Measurements from ENCODE around the gene MED10. TPM values are rescaled to one million over a fixed set of nuclear protein-coding genes. Genes with fewer than 3 reads are reported as not detected.

Gene MED10
- polyA plus RNA-seq, 1 donor (not counting 4 experiments of a cell fraction or from before 2014, with no cell fraction given), result 38.8 TPM

DNA sequence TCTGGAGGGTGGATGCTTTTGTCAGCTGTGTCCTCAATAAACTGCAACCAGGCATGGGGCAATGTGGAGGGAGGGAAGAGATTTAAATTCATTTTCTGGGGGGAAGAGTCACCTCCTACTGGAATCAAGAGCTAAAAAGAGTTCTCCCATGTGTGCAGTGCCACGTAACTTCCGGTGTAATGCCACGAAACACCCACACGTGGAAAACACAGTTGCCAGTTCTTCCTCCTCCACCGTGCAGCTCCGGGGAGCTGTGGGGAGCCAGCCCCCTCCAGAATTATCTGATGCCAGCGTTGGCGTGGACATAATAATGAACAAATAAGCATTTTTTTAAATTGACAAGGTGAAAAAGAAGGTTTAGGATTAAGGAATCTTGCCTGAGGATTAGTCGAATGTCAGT is 32.1 kb upstream of the MED10 start:
- no peaks in the 10 kb centered on the region for H4K20me1 ChIP-seq (ENCODE audit: control insufficient read depth, extremely low read depth, insufficient read depth, low read length)

DNA sequence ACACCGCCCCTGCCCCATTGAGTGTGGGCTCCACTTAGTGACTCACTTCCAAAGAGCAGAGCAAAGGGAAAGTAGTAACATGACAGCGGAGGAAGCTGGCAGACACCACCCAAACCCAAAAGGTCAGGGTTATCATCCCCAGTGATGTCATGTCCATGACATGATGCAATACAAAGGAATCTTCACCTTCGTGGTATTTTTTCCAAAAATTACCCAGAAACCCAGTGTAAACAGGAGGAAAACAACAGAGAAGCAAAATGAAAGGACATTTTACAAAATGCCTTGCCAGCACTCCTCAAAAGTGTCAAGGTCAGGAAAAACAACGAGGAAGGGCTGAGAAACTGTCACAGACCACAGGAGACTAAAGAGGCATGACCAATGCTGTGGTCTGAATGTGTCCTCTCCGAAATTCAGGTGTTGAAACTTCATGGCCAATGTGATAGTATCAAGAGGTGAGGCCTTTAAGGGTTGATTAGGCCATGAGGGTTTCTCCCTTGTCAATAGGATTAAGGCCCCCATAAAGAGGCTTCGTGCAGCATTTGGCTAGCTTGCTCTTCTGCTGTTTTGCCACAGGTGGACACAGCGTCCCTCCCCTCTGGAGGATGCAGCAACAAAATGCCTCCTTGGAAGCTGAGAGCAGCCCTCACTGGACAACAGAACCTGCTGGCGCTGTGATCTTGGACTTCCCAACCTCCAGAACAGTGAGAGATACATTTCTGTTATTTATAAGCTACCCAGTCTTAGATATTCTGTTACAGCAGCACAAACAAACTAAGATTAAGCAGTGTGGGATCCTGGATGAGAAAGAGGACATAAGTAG is 30.5 kb upstream of the MED10 start:
- Histone ChIP-seq H3K27me3 (ENCODE audit: control insufficient read depth, extremely low read depth, insufficient read depth, low read length) (no peaks in the 10 kb centered on the region), H3K27ac (ENCODE audit: control insufficient read depth, insufficient read depth, low read length) (no peak overlapping the region), H2AFZ (ENCODE audit: control insufficient read depth, low read length) (no peak overlapping the region), H3K9me3 (ENCODE audit: control insufficient read depth, low read depth, low read length) (no peaks in the 10 kb centered on the region), H4K20me1 (ENCODE audit: control insufficient read depth, extremely low read depth, insufficient read depth, low read length) (no peaks in the 10 kb centered on the region), H3K4me3 (ENCODE audit: control insufficient read depth in 2 of 3, extremely low read depth in 1 of 3, insufficient read depth in 2 of 3, low read depth in 1 of 3, low read length in 3 of 3) (no peak overlapping the region), H3K4me1 (ENCODE audit: control insufficient read depth, extremely low read depth, insufficient read depth, low read length) (no peaks in the 10 kb centered on the region), H3K79me2 (ENCODE audit: control insufficient read depth, insufficient read depth, low read length) (no peaks in the 10 kb centered on the region), H3K4me2 (ENCODE audit: control insufficient read depth, extremely low read depth, insufficient read depth, low read depth, low read length) (no peak overlapping the region), H3K9me1 (ENCODE audit: control insufficient read depth, extremely low read depth, insufficient read depth, low read length) (no peaks in the 10 kb centered on the region), H3K36me3 (ENCODE audit: control insufficient read depth in 2 of 2, extremely low read depth in 1 of 2, insufficient read depth in 2 of 2, low read length in 2 of 2) (no peaks in the 10 kb centered on the region), H3K9ac (ENCODE audit: control insufficient read depth, extremely low read depth, insufficient read depth, low read length) (no peak overlapping the region)
- FAIRE-seq (no peak), DNase-seq (ENCODE audit: low read depth, low spot score) (no peak)
- TF ChIP-seq, protein P1, sequence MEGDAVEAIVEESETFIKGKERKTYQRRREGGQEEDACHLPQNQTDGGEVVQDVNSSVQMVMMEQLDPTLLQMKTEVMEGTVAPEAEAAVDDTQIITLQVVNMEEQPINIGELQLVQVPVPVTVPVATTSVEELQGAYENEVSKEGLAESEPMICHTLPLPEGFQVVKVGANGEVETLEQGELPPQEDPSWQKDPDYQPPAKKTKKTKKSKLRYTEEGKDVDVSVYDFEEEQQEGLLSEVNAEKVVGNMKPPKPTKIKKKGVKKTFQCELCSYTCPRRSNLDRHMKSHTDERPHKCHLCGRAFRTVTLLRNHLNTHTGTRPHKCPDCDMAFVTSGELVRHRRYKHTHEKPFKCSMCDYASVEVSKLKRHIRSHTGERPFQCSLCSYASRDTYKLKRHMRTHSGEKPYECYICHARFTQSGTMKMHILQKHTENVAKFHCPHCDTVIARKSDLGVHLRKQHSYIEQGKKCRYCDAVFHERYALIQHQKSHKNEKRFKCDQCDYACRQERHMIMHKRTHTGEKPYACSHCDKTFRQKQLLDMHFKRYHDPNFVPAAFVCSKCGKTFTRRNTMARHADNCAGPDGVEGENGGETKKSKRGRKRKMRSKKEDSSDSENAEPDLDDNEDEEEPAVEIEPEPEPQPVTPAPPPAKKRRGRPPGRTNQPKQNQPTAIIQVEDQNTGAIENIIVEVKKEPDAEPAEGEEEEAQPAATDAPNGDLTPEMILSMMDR (optimal IDR thresholded peaks at IDR 0.05 in 1 of 3, IDR thresholded peaks at IDR 0.05 in 1 of 3, conservative IDR thresholded peaks at IDR 0.05 in 1 of 3; ENCODE audit: extremely low read depth in 1 of 3, insufficient read depth in 2 of 3, low read length in 3 of 3), result no peak
- no peak for TF ChIP-seq EZH2 (IDR thresholded peaks at IDR 0.05; ENCODE audit: low read length)
- dilution Hi-C loops (cut with MboI; ENCODE audit: extremely low pct_ligation_motif_present, low sequenced_read_pairs), result no loop called here

More for the DNA sequence above, 32.1 kb upstream of the MED10 start:
- FAIRE-seq (no peak), DNase-seq (ENCODE audit: low read depth, low spot score) (no peak)
- Histone ChIP-seq H3K9me3 (ENCODE audit: control insufficient read depth, low read depth, low read length) (no peaks in the 10 kb centered on the region), H2AFZ (ENCODE audit: control insufficient read depth, low read length) (no peak overlapping the region), H3K36me3 (ENCODE audit: control insufficient read depth in 2 of 2, extremely low read depth in 1 of 2, insufficient read depth in 2 of 2, low read length in 2 of 2) (no peaks in the 10 kb centered on the region), H3K27me3 (ENCODE audit: control insufficient read depth, extremely low read depth, insufficient read depth, low read length) (no peaks in the 10 kb centered on the region), H3K9ac (ENCODE audit: control insufficient read depth, extremely low read depth, insufficient read depth, low read length) (no peak overlapping the region), H3K9me1 (ENCODE audit: control insufficient read depth, extremely low read depth, insufficient read depth, low read length) (no peaks in the 10 kb centered on the region), H3K4me2 (ENCODE audit: control insufficient read depth, extremely low read depth, insufficient read depth, low read depth, low read length) (no peak overlapping the region), H3K4me1 (ENCODE audit: control insufficient read depth, extremely low read depth, insufficient read depth, low read length) (no peaks in the 10 kb centered on the region), H3K27ac (ENCODE audit: control insufficient read depth, insufficient read depth, low read length) (no peak overlapping the region), H3K79me2 (ENCODE audit: control insufficient read depth, insufficient read depth, low read length) (no peaks in the 10 kb centered on the region), H3K4me3 (ENCODE audit: control insufficient read depth in 2 of 3, extremely low read depth in 1 of 3, insufficient read depth in 2 of 3, low read depth in 1 of 3, low read length in 3 of 3) (no peak overlapping the region)
- dilution Hi-C loops (cut with MboI; ENCODE audit: extremely low pct_ligation_motif_present, low sequenced_read_pairs), result no loop called here
- TF ChIP-seq, protein P1 (optimal IDR thresholded peaks at IDR 0.05 in 1 of 3, IDR thresholded peaks at IDR 0.05 in 1 of 3, conservative IDR thresholded peaks at IDR 0.05 in 1 of 3; ENCODE audit: extremely low read depth in 1 of 3, insufficient read depth in 2 of 3, low read length in 3 of 3), result no peak
- no peak for TF ChIP-seq EZH2 (IDR thresholded peaks at IDR 0.05; ENCODE audit: low read length)

All from keratinocyte (primary cell).